Fibroblast of skin of scalp (primary cell): Measurements from ENCODE around the gene CNKSR3.
A peak's percentile ranks its signal among the peaks of the same experiment; 100 is the strongest.

Experiments used
- DNase-seq: peaks from one replicate; pipeline ENCODE4 v3.0.0-alpha.2; 2013

Gene CNKSR3

DNA sequence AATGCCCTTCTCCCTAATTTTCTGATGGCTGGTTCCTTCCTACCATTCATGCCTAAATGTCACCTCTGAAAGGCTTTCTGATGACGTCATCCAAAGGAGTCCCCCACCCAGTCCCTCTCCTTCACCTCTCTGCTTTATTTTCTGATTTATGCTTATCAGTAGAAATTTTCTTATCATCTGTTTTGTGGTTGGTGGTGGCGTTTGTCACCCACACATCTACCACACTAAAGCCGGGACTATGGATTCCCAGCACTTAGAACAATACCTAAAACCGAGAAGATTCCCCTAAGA, 9.0 kb downstream of the CNKSR3 start:
- DNase-seq: no peak

DNA sequence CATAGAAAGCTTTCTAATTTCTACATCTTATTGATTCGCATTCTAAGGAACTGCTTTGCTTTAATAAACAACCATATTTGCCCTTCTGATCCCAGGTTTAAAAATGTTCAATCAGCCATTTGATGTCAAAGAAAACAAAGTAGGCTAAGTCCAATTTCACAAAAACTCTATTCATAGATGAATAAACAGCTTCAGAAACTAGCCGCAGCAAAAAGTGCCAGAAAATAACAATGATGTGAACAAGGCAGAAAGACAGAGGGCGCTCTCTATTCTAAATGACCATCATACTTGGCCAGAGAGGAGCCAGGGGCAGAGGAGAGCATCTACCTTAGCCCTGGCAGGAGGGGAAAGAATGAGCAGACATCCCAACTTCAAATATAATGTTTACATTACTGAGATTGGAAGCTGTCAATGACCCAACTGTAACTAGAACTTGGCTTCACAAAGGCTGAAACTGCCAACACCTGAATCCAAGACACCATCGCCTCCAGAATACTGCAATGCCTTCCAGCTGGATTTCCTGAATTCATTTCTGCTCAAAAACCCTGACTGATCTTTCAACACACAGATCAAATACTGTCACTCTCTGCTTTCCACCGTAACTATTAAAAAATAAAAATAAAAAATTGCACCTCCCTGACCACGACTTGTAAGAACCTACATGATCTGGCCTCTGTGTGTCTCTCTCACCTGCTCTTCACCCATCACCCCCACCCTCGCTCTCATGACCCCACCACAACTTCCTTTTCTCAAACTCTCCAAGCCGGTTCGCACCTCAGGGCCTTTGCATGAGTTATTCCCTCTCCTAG, 9.5 kb downstream of the CNKSR3 start:
- no peak for DNase-seq

DNA sequence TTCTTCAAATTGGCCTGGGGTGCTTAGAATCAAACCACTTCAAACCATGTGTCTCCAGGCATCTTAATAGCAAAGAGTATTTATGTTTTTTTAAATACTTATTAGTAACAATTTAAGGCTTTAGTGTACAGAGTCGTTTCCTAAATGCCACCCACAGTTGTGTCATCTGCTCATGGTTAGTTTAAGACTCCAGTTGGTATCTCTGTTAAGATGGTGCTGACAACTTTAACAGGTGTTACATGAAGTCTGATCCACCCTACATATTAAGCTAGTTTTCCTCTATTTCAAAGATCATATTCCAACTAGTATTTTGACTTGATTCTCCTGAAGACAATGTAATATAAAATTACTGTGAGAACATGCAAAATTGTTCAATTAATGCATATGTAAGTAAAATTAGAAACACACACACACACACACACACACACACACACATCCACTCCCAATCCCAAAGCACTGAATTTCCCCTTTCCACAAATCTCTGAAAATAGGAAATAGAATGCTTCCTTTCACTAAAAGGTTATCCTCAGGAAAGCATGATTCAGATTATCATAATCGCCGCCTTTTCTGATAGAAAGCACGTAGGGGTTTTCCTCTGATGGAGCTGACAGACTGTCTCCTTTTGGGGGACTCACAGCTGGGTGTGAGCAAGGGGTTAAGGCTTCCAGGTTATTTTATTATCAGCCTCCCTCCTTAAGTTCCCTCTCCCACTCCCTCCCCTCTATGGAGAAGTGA, 10.5 kb downstream of the CNKSR3 start:
- DNase-seq: no peak

DNA sequence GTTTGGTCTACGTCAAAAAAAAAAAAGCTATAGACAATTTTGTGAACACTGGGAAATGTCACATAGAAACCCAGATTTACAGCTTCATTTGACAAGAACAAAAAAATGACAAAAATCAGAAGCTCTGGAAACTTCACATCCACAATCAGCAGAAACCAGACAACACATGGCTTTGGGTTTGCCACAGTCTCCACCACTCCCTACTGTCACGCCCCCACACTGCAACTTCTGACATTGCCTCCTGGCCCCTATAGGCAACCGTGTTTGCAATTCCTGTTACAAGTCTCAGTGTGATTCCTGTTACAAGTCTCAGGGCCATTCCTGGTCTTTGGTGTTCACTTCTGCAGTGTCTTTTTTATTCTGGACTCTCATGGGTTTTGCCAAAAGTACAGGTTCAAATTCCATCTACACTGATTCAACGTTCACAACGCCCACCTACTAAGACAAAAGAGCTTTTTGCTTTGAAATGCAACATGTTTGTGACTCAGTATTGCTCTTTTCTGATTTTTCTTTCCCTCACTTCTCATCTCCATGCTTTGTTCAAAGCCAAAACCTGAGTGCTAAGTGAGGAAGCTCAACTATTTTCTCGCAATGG, 12.0 kb downstream of the CNKSR3 start:
- no peak for DNase-seq

DNA sequence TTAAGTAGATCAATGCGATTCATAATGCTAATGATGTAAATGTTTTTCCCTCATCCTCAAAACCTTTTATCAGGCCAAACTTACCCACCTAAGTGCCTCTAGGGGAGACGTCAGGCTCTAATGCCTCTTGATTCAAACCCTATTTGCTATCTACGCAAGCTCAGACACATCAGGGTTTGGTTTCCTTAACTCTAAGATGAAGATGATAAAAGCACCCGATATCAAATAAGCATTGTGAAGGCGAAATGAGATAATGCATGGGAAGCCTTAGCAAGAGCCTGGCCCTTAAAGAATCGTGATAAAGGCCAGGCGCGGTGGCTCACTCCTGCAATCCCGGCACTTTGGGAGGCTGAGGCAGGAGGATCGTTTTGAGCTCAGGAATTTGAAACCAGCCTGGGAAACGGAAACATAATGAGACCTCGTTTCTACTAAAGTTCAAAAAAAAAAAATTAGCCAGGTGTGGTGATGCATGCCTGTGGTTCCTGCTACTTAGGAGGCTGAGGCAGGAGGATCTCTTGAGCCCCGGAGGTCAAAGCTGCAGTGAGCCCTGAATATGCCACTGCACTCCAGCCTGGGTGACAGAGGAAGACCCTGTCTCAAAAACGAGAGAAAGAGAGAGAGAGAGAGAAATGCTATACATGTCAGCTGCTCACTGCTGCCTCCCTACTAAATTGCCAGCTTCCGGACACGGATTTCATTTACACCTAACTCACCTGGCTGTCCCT, 13.5 kb downstream of the CNKSR3 start:
- DNase-seq: no peak

DNA sequence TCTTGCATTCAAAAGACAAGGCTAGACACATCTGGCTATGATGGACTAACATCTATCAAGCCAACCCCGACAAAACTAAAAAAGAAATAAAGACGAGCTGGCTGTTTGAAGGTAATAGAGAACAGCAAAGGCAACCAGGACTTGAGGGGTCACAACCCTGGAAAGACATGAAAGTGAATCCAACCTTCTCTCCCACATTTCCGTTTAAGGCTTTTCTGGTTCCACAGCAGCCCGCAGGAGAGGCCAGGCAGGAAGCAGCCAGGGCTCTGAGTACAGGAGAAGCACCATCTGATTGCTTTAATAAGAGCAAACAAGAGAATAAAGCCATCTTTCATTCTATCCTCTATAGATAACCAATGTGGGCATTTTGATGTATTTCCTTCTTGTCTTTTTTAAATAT, 14.3 kb downstream of the CNKSR3 start:
- no peak for DNase-seq

DNA sequence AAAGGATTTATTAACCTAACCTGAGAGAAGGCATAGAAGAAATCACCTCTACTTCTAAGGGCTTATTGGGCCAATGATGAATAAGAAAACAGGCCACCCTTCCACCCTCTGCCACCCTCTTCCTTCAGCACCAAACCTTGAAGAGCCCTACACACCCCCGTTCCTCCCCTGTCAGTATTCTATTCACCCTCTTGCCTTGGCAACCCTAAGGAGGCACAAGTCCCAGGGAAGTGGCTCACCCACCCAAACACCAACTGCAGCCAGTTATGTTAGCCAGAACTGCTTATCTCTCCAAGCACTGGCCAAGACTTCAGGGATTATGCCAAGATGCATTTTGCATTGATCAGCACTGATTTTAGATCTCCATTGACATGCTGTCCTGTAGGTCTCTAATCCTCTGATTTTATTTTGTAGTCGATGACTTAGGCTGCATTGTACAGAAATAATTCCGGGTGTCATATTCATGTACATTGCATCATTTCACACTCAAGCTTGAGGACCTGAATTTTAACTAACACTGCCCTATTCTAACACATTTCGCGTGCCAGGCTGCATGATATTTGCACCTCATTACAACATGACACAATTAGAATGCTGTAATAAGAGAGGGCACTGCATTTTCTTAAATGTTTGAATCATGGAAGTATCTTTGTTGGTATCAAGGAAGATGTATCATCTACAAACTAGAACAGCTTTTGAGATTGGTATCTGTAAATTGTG, 15.7 kb downstream of the CNKSR3 start:
- DNase-seq: no peak

DNA sequence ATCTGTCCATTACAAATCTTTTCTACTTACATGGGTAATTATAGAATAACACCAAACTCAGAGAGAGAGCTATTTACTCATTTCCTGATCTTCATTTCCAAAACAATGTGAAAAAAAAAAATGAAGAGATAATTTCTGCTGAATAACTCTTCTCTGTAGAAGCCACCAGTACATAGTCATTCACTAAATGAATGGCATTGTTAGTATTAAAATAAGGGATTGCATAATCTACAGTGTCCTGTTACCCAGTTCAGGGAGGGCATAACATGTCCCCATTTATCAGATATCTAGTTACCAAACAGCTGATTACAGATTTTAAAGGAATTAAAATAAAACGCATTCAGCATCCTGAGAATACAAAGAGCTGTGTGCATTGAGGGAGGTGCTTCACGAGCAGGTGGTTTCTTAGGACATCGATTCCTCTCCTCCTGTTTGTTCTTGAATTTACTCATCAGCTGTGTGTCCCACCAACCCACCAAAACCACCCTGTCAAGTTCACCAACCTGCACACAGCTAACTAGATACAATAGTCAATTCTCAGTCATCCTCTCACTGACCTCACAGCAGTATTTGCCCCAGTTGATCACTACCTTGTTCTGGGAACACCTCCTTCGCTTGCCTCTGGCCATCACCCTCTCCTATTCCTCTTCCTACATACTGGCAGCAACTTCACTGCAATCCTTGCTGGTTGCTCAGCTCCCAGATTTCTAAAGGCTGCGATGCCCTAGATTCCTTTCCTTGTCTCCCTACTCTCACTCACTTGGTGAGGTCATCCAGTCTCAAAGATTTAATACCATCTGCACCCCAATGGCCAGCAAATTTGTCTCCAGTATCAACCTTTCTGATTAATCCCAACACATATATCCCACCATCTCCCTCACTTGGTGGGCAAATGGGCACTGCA, 18.7 kb downstream of the CNKSR3 start:
- DNase-seq: no peak

DNA sequence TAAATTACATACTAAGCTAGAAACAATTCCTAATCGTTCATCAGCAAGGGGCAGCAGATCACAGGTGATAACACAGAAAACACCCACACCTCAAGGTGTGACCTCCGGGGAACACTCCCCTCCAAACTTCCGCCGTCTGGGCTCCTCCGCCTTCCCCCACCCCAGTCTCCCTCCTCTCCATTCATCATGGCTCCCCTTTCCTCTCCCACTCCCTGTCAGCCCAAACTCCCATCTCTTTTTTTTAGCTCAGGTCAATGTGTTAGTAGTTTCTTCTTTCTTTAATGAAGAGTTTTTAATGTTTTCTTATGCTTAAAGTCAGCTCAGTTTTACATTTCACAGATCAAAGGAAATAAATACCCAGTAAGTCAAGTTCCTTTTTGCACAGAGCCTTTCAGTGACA, 20.7 kb downstream of the CNKSR3 start:
- DNase-seq: no peak

DNA sequence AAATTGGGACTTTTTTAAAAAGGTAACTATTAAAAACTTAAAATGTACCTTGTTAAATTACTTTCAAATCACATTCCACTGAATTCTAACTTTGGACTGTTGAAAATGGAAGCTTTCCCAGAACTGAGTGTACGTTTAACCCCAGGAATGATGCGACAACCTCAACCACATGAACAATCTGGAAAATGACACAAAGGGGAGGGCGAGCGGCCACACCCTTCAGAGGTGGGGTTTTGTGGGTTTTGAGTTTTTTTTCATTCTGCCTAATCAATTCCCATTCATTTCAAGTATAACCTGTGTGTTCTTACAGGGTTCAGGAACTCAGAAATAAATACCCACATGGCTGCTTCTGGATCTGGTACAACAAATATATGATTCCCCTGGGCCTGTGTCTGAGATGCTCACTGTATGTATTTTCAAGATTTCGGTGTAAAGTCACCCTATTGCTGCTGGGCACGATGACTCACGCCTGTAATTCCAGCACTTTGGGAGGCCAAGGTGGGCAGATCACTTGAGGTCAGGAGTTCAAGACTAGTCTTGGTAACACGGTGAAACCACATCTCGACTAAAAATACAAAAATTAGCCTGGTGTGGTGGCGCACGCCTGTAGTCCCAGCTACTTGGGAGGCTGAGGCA, 21.6 kb downstream of the CNKSR3 start:
- DNase-seq: peak; percentile 75

DNA sequence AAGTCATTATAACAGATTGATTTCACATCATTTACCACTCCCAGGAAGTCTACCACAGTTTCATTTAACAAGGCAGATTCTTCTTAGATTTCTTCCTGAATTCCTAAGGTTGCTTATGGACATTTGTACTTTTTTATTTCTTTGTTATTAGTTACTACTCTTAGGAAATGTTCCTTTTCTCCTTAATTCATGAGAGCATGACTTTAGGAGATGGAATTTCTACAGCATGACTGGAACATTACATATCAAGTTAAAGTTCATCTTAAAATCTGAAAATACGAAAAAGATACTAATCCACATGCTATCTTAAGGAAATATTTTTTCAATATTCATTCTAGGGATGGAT, 22.3 kb downstream of the CNKSR3 start:
- DNase-seq: peak; percentile 36

DNA sequence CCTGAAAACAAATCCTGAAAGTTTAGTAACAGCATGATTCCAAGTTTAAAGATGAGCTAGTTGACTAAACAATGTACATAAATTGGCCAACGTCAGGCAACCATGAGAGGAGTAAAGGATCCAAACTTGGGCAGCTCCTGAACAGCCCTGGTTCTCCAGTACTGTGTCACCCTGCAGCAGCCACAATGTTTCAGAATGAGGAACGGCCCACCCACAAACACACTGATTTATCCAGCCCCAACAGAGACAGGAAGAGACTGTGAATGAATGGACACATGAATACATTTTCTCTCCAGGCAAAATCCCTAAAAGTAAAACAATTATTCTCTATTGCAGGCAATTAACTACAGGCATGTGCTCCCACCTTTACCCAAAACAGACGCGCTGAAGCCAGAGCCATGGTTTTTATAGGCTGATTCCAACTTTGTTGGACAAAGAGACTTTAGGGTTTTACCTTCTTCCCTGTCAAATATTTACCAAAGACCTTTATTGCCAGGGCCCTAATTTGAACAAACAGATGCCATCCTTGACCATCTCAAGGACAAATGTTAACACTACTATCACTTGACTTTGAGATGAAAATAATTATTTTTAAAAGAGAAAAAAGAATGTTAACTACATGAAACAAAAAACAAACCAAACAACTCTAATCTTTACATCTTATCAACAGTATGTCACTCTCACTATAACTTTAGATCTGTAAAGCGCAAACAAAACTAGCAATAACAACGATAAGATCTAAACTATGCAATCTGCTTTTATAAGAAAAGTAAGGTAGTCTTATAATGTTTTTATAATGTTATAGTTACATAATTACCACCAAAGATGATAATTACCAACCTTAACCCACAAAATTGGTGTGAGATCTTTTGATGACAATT, 22.9 kb downstream of the CNKSR3 start:
- peak; percentile 50 for DNase-seq

DNA sequence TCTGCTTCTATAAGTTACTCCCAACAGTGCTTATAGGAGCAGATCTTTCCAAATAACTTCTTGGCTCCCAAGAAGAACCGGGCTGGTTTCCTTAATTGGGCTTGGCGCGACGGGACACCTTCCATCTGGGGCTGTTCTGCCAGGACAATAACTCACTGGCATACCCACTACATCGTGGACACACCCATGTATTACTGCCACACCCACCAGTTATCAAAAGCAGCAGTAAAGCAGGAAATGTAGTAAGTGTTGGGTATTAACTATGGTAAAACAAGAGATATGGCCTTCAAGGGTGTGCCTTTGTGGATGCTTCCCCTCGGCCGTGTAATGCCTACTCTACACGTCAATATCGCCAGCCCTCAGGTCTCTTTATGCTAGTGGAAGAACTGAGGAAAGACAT, 24.7 kb downstream of the CNKSR3 start:
- no peak for DNase-seq

DNA sequence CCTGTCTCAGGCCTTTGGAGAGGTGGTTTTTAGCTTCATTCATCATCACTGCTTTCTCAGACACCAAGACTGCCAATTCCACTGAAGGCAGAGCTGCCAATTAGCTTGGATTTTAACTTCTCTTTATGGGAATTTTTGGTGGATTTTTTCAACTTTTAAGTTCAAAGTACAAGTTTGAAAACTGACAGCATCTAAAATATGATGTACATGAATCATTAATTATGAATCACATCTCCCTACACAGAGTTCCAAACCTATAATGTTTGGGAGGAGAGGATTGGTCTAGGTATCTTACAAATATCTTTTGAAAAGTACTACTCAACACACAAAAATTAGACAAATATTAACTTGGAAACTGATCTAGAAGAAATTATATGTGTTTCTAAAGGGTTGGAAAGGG, 25.5 kb downstream of the CNKSR3 start:
- peak; percentile 26 for DNase-seq

DNA sequence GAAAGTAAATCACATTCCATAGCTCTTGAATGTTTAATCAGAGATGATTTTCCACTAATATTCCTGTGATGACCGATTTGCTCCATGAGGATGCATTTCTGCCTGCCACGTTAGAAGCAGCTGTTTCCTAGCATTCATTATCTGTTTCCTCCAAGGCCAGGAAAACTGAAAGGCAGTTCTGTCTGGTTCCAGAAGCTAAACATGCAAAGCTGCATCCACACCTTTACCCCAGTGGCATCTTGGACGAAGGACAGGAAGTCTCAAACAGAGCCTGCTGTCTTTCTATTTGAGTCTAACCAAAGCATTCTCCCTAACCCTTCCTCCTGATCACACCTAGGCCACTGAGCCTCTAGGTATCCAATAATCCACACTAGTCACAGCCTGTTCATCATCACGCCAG, 27.6 kb downstream of the CNKSR3 start:
- DNase-seq: no peak

DNA sequence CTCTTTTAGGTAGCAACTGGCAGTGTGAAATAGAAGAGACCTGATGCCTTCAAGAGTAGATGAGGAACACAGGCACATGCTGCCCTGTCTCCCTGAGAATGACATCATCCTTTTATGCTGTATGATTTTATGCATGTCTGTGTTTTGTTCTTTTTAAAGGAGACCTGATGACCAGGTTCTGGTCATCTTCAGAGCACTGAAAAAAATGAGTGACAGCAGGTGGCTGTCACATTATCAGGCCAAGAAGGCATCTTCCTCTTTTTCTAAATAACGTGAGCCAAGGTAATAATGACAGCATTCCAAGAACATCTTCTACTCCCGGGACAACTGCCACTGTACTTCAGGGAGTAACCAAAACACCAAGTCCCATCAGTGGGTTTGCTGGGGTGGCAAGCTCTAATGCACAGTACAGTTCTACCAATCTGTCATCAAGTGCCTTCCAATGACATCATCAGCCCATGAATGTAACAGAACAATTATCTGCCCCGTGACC, 28.9 kb downstream of the CNKSR3 start:
- DNase-seq: no peak

DNA sequence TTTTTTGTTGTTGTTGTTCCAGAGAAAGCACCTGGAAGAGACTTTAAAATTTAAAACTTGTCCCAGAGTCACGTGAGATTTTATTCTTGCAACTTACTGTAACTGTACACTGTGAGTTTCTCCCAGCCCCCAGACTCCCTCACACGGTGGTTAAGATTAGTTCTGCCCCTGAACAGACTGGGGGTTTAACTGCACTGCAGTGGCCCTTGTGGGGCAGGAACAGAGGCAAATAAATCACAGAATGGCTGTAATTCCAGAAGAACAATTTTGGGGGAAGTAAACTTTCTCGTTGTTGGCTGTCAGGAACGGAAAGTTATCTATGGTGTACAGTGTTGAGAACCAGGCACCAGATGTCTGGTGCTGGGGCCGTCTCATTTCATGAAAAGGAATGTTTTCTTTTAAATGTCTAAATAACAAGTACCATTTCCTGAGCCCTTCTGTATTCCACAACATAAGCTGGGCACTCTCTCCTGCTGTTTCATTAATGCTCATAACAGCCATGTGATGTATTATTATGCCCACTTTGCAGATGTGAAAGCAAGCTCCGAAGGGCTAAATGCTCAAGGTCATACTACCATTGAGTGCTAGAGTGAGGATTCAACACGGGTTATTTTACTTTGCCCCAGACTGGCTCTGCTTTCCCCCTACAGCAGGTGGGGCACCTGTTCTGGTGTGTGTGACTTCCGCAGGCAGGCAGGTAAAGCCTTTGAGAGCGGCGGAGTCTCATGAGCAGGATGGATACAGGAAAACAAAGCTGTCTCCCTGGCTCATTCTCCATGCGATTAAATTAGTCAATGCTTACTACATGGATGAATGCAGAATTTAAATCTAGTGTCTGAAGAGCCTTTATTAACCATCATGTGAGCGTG, 30.5 kb downstream of the CNKSR3 start:
- DNase-seq: peak; percentile 62

DNA sequence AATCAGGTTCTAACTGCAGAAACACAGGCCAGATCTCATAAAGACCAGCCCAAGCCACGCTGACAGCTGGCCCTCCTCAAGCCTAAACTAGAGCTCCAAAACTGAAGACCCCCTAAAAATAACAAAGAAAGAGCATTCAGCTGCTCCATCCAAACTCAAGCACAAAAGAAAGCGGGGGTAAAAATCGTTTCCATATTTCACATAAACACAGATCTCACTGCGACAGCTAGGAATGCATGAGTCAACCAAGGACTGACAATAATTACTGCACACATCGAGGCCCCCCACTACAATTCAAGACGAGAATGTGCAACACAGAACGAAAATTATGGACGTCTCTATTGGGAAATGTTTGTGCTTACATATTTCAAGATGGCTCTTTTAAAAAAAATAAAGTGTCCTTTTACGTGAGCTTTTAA, 31.1 kb downstream of the CNKSR3 start:
- DNase-seq: peak; percentile 89

DNA sequence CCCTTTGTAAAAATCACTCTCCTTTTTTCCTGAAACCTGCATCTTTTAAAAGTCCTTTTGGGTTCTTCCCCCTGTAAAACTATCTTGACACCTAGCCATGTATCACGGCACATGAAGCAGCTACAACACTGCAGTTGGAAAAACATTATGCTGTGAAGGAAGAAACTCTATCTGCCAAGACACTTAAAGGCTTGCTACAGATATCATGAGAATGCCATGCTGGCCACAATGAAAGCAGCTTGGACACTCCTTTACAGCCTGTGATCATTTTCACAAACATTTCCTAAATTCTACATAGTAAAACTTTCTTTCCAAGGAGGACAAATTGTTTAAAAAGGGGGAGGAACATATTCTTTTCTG, 31.8 kb downstream of the CNKSR3 start:
- DNase-seq: peak; percentile 37
